Left forelimb (tissue), 1 donor: ENCODE measurements around the gene ADAM23.

Experiments
- DNase-seq: peaks from one replicate; pipeline ENCODE4 v3.0.0-alpha.2; 2018; ENCODE audit warnings: low spot score

ADAM23 gene

DNA sequence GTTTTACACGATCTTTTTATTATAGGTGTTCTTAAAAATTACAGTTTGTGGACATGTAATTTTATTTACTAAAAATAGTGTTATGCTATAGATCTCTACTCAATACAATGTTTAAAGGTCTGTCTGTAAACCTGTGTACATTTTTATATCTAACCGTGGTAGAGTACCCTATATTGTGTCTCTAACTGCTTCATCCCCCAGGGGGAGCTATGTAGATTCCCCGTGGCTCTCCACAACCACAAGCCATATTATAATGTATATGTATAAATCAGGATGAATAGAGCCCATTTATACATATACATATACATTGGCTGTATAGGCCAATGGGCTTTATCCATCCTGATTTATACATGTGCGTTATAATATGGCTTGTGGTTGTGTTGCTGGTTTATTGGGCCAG is 59.4 kb downstream of the ADAM23 start:
- DNase-seq = no peak

DNA sequence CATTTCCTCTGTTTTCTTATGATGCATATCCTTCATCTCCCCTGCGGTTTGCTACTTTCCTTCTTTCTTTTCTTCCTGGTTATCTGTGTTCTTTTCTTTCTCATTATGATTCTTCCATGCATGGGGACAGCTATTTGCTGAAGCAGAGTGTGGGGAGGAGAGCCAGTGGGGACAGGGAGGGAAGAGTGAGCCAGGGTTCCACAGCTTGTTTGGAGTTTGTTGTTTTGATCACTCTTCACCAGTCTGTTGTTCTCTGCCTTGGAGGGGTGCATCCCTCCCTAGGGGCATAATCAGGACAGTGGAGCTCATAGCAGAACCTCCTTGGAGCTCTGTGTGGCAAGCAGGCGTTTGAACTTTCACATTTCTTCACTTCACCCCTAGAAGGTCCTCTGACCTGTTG is 68.0 kb downstream of the ADAM23 start:
- no peak for DNase-seq

DNA sequence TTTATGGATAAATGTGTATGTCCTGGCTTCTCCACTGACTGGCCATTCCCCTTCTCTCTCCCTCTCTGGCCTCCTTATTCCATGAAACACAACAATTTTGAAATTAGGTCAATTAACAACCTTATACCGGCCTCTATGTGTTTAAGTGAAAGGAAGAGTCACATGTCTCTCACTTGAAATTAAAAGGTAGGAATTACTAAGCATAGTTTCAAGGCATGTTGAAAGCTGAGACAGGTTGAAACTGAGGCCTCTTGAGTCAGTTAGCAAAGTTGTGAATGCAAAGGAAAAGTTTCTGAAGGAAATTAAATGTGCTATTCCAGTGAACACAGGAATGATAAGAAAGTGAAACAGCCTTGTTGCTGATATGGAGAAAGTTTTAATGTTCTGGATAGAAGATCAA is 69.7 kb downstream of the ADAM23 start:
- DNase-seq = no peak

DNA sequence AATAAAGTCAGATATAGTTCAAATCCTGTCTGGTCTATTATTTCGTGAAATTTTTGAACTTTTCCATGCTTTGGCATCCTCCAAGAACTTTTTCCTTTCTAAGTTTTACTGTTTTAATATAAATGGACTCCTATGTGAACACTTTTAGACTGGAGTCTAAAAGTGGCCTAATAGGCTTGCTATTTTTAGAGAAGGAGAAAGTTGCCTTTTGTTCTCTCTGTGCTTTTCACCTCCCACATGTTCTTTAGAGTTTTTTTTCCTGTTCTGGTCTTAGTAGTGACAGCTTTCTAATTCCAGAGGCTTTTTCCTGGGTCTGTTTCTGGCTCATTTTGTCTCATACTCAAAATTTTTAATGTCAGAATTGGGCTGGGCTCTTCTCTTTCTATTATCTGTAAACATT is 72.2 kb downstream of the ADAM23 start:
- no peak for DNase-seq

DNA sequence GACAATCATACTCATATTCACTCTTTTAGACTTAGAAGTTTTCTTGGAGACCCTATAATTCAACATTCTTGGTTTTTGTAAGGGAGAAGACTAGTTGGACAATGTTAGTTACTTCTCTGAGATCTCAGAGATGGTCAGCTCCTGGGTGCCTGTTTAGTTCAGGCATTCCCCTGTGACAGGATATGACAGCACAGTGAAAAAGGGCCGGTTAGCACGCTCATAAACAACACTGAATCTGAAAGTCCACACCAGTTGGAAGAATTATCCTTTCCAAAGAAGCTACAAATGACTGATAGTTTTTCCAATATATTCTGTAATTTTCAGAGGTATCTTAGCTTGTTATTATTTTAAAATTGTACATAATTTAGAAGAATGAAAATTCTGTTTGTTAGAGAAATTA is 75.7 kb downstream of the ADAM23 start:
- no peak for DNase-seq

DNA sequence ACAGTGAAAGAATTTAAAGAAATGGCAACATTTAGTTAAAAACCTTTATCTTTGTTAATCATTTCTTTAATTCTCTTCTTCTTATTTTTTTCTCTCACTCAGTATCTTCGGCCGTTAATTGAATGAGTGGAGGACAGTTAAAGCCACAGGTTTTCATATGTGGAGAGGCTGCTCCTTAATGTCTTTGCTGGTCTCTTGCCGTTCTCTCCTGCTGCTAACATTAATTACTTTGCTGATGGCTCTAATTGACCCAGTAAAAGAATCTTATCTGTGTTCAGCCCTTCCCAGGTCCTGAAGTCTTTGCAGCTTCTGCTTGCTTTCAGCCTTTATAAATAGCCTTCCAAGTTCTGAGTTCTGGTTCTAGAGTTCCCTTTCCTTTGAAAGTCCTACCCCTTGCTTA is 77.1 kb downstream of the ADAM23 start:
- DNase-seq = no peak

DNA sequence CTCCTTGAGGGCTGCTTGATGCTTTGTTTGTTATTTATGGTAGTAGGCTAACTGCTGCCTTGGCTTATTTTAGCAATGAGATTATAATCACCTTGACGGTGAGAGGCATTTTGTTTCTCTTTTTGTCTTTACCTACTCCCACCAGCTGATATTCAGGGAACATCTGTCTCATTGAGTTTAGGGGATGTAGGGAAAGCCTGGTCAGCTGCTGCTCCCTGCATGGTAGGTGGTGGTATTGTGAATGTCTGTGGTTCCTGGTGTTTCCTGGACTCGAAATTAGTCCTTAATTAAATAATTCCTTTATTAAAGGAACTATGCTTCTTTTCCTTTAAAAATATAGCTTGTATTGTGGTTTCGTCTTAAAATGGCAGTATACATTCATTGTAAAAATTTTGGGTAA is 77.8 kb downstream of the ADAM23 start:
- no peak for DNase-seq

DNA sequence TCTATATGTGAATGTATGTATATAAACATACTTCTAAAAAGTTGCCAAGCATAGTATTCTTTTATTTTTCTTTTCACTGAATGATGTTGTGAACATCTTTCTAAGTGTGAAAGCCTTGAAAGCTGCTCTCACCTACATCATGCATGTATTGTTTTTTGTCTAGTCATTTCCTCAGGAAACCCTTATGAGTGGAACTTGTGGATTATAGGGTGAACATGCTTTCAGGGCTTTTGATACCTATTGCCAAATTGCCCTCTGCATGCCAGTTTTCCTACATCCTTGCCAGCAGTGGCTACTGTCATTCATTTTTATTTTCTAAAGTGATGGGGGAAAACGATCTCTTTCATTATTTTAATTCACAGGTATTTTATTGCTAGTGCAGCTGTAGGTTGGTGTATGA is 78.3 kb downstream of the ADAM23 start:
- DNase-seq = no peak

DNA sequence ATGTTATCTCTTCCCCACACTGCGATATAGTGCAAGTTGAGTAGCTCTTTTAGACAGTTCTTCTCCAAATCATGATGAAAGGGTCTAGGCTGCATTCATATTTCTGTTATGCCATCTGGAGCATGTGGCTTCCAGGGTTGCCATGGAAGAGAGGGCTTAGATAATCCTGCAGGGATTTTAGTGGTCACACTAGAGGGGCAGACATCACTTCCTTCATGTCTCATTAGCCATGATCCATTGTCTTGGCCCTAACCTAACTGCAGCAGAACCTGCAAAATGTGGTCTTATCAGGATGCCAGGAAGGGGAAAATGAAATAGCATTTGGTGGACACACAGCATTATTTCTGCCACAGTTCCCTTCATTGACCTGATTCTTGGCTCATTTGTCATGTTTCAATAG is 83.1 kb downstream of the ADAM23 start:
- DNase-seq = no peak

DNA sequence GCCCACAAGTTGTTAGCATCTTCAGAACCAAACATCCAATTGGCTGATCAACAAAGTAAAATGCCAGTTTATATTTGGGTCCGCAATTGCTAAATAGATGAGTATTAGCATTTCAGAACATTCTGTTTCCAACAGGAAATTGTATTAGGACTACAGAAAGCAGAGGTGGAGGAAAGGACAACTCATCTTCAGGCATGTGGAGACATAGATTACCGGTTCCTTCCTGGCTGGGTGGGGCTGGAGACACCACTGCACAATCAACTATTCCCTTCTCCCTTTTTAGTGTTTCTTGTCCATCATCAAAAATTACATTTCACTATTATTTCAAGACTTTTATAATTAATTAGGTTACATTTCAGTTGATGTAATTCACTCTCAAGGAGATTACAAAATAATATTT is 83.8 kb downstream of the ADAM23 start:
- no peak for DNase-seq

DNA sequence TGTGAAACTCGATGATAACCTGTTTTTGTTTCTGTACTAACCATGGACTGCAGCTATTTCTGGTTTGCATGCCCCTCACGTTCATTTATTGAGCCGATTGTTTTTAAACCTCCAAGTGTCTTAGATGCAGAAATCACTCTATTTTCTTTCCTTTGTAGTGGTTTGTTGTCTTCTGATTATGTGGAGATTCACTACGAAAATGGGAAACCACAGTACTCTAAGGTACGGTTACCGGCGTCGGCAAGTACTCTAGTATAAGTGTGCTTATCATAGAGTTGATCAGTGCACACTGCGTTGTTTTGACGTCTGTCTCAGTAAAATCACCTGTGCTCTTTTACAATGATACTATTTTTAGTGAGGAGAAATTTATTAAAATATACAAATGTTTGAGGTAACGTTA is 87.4 kb downstream of the ADAM23 start:
- DNase-seq = no peak

DNA sequence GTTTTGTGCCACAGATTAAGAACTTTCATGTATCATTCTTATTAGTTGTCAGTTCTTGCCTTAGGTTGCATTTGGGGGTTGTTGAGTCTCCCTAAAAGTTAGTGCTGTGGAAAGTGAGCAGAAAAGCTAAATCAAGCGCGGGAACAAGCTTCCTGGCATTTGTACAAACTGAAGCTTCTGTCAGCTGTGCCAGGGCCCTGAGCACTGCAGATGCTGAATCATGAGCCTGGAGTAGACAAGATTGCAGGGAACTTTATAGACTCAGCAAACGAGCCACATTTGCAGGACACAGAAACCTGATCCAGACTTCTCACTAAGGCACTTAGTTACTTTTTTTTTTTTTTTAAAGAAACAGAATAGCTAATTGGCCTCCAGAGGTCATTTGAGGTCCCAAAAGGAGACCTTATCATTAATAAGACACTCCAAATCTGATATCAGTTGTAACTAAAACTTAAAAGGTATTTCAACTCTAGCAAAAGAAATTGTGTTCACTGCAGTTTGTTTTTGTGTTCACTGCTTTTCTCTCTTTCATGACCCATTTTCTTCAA is 88.7 kb downstream of the ADAM23 start:
- DNase-seq = no peak

DNA sequence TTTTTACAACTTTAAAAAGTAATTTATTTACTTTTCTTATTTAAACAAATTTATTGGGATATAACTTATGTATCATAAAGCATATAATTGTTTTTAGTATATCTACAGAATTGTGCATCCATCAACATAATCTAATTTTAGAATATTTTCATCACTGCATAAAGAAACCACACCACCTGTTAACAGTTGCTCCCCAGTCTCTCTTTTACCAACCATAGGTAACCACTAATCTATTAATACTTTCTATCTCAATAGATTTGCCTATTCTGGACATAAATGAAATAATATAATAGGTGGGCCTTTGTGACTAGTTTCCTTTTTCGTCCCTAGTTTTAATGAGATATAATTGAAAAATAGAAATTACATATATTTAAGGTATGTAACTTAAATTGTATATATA is 90.6 kb downstream of the ADAM23 start:
- no peak for DNase-seq

DNA sequence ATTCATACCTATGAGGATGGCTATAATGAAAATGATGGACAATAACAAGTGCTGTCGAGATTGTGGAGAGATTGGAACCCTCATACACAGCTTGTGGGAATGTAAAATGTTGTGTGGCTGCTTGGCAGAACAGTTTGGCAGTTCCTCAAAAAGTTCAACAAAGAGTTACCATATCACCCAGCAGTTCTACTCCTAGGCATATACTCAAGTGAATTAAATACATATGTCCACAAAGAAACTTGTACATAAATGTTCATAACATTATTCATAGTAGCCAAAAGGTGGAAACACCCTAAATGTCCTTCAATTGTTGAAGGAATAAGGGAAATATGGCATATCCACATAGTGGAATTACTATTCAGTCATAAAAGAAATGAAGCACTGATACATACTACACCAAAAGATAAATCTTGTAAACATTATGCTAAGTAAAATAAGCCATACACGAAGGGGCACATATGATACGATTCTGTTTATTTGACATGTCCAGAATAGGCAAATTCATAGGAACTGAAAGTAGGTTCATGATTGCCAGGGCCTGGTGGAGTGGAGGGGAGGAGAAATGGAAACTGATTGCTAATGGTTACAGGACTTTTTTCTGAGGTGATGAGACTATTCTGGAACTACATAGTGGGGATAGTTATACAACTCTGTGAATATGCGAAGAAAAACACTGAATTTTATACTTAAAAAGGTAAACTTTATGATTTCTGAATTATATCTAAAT is 92.1 kb downstream of the ADAM23 start:
- no peak for DNase-seq

DNA sequence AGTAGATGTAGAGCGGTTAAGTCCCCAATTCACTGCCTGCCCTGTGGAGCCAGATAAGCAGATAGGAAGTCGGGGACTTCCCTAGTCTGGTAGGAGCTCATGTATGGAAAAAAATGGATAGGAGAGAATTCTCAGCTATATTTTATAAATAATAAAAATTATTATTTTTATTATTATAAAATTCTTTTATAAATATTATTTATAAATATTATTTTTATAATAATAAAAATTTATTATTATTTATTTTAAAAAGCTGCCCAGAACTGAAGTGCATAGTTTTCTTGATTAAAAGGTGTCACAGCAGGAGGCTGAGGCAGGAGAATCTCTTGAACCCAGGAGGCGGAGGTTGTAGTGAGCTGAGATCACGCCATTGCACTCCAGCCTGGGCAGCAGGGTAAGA is 97.4 kb downstream of the ADAM23 start:
- no peak for DNase-seq

DNA sequence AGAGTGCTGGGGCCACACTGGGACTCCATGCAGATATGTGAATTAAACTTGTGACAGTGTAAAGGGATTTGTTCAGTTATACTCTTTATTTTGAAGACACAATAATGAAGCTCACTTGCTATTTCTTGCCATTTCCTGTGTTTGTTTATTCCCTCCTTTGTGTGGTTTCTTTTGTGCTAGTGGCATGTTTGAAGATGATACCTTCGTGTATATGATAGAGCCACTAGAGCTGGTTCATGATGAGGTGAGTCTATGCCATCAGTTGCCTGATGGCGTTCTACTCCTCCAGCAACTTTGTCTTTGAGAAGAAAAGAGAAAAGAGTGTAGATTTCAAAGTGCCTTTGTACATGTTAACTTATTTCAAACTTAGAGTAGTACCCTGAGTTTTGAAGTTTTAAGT is 99.7 kb downstream of the ADAM23 start:
- DNase-seq = no peak

DNA sequence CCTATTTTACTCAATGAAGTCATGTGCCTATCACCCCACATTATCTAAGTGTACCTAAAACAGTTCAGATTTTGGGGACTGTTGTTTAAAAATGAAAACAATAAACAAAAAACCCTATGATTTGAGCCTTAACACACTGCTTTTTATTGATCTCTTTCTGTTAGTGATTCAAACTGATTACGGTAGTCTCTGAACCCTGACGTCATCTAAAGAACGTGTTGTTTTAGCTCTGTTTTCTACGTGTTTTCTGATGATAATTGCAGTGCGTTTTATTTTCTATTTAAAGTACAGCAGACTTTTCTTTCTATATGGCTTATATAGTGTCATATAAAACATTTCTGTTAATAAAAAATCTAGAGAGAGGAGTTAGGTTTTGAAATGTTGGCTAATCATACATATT is 105.1 kb downstream of the ADAM23 start:
- no peak for DNase-seq

DNA sequence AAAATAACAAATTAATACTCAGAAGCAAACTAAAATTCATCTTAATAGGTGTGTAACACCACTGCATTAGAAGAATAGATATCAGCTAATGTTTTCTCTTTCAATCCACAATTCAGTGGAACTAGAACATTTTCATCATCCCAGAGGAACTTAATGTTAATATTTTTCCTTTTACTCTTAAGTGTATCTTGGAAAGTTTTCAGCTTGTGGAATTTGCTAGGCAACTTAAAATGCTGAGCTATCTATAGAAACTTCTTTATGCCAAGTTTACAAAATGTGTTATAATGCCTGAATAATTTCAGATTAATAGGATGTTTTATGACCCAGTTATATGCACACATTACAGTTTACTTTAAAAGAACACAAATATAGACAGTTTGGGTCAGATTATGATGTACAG is 112.4 kb downstream of the ADAM23 start:
- no peak for DNase-seq

DNA sequence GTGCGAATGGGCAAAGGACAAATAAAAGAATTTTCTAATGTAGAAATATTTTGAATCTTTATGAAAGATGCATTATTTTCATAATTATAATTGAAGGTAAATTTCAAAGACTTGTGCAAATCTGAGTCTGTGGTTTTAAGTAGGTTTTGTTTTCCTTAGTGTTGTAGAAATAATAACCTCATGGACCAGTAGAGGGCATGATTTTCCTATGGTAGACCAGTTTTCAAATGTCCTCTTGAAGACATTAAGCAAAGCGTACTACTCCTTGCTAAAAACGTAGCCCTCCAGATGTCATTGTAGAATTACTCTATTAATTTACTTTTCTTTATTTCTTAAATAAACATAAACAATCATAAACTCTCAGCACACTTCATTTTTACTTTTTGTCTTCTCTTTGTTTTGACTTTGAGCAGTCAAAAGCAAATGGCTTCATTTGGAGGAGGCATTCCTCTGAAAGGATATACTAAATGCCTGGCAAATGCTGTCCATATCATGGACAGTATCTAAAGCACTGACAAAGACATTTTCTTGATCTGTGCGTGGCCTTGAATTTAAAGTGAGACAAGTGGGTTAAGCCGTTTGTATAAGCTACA is 113.1 kb downstream of the ADAM23 start:
- DNase-seq = no peak

DNA sequence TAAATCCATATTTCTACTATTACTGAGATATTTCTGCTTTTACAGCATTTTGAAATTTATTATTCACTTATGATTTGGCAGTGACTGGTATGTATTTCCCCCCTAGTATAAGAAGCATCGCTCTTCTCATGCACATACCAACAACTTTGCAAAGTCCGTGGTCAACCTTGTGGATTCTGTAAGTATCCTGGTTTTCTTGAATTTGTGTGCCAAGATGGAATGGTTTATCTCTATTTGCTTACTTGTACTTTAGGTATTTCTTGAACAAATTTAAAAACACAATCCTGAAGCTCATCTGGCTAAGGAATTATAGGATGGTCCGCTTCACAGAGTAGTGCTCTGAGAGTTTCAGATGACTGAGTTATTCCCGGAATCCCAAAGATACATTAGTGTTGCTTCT is 114.0 kb downstream of the ADAM23 start:
- no peak for DNase-seq

DNA sequence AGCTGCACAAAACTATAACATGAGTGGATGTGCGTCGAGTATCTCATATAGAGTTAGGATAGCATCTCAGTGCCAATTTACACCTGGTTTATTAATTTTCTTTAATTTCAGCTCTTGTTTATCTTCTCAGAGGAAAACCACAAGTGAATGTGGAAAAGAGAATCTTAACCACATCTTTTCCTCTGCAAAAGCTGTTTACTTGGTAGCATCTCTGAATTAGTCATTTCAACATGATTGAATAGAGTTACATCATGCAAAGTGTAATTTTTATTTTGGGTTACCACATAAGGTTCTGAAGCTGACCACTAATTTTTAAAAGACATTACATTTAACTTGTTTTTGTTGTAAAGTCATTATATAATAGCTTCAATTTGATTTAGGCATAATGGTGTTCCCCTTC is 115.2 kb downstream of the ADAM23 start:
- DNase-seq = no peak

DNA sequence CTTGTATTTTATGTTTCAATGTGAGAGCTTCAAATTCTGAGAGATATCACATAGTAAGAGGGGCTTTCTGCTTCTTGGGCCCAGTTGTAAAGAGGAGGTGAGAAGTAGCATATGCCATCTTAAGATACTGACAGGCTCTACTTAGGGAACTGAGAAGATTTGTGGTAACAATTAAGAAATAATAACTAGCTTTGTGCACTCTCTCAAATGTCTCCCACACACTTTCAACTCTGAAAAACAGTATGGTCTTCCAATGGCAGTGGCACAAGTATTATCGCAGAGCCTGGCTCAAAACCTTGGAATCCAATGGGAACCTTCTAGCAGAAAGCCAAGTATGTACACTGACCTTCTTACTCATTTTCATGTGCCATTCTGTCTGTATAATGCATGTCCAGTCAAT is 118.6 kb downstream of the ADAM23 start:
- DNase-seq = no peak

DNA sequence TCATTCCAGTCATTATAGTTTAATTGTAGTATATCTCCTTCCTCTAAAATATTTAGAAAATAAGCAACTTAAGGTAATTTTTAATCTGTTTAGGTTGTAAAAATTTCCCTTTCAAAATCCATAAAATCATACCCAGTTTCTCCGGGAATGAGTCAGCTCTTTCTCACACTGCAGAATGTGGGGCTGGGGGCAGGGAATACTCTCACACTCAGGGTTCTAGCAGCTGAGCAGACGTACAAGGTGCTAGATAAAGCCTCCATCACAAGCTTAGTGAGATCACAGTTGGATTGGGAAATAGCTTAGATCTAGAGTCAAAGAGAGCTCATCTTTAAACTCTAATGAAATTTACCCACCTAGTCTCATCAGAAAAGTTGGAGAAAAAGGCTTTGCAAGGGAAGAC is 119.0 kb downstream of the ADAM23 start:
- DNase-seq = no peak

DNA sequence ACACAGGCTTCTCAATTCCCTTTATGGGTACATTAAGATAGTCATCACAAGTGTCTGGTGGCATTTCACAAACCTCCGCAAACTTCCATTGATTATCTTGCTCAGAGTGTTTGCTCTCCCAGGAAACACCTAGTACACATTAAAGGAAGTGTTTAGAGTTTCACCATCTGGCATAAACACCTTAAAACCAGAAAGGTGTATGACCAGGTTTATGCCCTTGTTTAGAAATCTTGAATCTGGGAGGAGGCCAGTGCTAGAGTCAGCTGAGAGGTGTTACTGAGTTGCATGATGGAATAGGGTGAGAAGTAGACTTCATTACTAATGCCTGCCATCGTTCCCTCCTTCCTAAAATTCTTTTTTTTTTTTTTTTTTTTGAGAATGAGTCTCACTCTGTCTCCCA is 120.0 kb downstream of the ADAM23 start:
- DNase-seq = no peak
